GM13977 (cell line): ENCODE data around the gene DTNB.
A peak's percentile ranks its signal among the peaks of the same experiment; 100 is the strongest.
"Not testable (repeated sequence)": the region's sequence is repeated elsewhere in the genome, so short reads cannot be mapped to it uniquely, and the experiment has no call there.

ENCODE experiments used
- DNase-seq: peaks from one replicate; pipeline ENCODE4 v3.0.0; 2012; ENCODE audit warnings: low spot score
- in situ Hi-C: fragments of 300-500 bp; cut with MboI; formaldehyde crosslinking; loops from one replicate; pipeline ENCODE4 v1.12.0; 2022; ENCODE audit warnings: low sequenced_read_pairs, low pct_unique_long_range_greater_than_20kb, mixed read lengths, inconsistent platforms; ENCODE audit not compliant: unreplicated experiment
- TF ChIP-seq, protein P1 (sequence below): IDR thresholded peaks from 2 replicates; pipeline ENCODE4 v1.5.1; 2012; ENCODE audit warnings: mild to moderate bottlenecking, control low read depth; ENCODE audit not compliant: insufficient read depth; ENCODE audit errors: extremely low read depth, missing control alignments

Gene DTNB

DNA sequence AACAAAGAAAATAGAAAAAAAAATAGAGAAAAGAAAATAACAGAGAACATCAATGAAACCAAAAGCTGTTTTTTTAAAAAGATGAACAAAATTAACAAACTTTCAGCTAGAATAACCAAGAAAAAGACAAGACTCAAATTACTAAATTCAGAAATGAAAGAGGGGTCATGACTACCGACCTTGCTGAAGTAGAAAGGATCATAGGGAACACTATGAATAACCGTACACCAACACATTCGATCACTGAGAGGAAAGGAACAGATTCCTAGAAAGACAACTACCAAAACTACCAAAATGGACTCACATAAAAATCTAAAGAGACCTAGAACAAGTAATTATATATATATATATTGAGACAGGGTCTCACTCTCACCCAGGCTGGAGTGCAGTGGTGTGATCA, 37.4 kb upstream of the DTNB start:
- DNase-seq = no peak
- TF ChIP-seq, protein P1, sequence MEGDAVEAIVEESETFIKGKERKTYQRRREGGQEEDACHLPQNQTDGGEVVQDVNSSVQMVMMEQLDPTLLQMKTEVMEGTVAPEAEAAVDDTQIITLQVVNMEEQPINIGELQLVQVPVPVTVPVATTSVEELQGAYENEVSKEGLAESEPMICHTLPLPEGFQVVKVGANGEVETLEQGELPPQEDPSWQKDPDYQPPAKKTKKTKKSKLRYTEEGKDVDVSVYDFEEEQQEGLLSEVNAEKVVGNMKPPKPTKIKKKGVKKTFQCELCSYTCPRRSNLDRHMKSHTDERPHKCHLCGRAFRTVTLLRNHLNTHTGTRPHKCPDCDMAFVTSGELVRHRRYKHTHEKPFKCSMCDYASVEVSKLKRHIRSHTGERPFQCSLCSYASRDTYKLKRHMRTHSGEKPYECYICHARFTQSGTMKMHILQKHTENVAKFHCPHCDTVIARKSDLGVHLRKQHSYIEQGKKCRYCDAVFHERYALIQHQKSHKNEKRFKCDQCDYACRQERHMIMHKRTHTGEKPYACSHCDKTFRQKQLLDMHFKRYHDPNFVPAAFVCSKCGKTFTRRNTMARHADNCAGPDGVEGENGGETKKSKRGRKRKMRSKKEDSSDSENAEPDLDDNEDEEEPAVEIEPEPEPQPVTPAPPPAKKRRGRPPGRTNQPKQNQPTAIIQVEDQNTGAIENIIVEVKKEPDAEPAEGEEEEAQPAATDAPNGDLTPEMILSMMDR = no peak
- in situ Hi-C loops = no loop called here

DNA sequence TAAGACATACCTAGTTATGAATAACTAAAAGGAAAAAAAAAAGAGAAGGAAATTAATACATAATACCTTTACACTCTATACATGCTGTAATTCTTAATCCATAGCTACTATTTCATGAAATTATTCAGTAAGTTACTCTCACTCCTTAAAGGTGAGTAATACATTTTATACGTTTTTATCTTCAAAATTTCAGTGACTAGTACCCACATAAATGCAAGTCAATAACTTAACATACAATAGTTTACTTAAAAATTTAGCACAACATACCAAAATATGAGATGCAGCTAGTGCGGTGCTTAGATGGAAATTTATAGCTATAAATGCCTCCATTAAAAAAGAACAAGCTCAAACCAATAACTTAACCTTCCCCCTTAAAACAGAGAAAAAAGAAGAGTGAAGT, 36.0 kb upstream of the DTNB start:
- DNase-seq = no peak
- in situ Hi-C loops = no loop called here
- TF ChIP-seq, protein P1 = no peak

DNA sequence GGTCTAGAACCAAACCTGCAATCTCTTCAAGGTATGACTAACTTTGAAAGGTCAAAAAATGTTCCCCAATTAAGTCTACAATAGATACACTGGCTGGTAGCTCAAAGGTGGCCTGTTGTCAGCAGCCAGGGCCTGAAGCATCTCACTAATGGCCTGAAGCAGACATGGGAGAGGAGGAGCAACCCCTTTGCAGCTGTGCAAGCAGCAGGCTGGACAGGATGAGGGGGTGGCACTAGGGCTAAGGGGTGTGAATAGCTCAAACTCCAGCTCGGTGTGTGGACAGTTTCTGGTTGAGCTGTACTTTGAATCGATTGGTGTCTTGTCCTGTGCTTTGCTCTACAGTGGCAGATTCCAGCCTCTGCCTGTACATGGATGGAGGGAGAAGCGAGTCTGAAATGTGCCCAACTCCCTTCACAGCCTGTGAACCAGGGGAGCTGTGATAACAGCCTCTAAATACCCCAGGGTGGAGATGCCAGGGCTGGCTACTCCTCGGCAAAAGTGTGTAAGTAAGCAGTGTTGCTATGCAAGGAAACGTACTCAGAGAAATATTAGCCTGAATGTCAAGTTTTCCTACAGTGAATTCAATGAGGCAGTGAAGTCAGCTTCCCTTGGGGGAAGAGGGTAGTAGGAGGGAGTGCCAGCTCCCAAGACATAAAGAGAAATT, 34.7 kb upstream of the DTNB start:
- TF ChIP-seq, protein P1 = no peak
- DNase-seq = no peak
- in situ Hi-C loops = no loop called here

DNA sequence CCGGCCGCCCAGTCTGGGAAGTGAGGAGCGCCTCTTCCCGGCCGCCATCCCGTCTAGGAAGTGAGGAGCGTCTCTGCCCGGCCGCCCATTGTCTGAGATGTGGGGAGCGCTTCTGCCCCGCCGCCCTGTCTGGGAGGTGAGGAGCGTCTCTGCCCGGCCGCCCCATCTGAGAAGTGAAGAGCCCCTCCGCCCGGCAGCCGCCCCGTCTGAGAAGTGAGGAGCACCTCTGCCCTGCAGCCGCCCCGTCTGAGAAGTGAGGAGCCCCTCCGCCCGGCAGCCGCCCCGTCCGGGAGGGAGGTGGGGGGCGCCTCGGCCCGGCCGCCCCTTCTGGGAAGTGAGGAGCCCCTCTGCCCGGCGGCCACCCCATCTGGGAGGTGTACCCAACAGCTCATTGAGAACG, 32.2 kb upstream of the DTNB start:
- in situ Hi-C loops, DNase-seq: not testable (repeated sequence)

DNA sequence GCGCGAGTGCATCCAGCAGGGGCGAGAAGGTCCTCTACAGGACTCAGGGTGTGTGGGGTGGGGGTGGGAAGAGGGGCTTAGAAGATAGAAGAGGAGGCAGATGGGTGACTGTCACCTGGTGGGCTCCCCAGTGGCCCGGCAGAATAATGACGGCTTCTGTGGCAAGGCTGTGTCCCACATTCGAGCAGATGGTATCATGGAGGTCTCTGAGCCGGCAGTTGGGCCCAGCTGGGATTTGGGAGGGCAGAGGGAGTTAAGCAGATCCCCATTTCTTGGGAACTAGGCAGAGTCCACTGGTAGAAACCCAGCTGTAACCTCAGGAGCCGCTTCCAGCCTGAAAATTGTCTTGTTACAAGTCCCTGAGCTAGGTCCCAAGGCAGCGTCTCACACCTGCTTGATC, 28.4 kb upstream of the DTNB start:
- no peak for DNase-seq
- TF ChIP-seq, protein P1 = no peak
- in situ Hi-C loops = no loop called here

DNA sequence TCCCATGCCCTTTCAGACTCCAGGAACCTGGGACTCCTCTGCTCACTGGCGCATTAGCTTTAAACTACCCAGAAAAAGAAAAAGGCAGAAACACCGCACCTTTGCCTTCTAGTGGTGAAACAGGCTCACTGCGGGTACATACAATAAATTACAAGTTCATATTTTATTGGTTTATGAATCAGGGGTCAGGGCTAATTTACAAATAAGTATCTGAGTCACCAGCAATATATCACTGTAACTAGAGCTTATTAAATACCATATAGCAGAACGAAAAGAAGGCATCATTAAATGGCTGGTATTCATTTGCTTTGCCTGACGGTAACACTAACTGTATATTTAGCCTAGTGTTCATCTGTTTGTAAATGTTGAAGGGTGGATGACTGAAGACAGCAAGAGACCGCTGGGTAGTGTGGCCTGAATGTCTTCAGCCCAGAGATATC, 26.9 kb upstream of the DTNB start:
- TF ChIP-seq, protein P1 = peak; percentile 60
- DNase-seq = peak; percentile 51

DNA sequence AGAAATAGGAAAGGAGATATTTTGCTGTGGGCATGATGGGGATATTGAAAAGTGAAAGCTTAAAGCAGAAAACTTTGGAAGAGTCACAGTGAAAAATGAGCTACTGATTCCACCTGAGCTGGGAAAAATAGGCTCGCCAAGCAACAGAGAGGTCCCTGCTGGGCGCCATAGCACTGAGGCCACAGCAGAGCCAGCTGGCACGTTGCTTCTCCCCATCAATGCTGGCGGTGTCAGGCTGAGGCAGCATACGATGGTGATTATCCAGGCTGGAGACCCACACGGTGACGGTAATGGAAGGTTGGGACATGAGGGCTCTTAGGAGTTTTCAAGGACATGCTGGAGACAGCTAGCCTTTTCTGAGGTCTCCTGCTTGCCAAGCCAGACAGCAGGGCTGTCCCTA, 25.8 kb upstream of the DTNB start:
- DNase-seq = no peak
- TF ChIP-seq, protein P1 = no peak
- in situ Hi-C loops = no loop called here

More for the DNA sequence above, 26.9 kb upstream of the DTNB start:
- in situ Hi-C loops = no loop called here
